Measurements from ENCODE around the gene SCFD2. TPM values are rescaled to one million over a fixed set of nuclear protein-coding genes. Genes with fewer than 3 reads are reported as not detected.

The SCFD2 gene
- total RNA-seq, 1 experiment from 2014 or later, result 20.6 TPM

DNA sequence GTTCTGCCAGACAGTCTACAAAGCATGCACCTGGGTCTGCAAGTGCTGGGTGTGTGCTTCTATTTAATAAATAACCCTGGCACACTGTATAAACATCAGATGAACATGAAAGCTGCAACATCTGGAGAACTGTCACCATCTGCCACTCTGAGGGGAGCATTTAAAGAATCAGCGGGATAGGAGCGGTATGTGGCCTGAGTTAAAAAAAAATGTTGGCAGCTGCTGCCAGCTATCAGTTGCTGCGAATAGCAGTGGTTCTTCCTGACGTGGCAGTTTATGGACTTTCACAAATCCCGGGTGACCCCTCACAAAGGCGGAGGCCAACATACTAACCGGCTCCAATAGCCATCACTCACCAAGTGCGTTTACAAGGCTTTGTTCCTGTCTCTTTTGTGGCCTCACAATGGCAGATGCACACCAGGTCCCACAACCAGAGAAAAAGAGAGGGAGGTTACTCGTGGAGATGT, 408.6 kb downstream of the SCFD2 start:
- DNase-seq (ENCODE audit: low read depth), result no peak

DNA sequence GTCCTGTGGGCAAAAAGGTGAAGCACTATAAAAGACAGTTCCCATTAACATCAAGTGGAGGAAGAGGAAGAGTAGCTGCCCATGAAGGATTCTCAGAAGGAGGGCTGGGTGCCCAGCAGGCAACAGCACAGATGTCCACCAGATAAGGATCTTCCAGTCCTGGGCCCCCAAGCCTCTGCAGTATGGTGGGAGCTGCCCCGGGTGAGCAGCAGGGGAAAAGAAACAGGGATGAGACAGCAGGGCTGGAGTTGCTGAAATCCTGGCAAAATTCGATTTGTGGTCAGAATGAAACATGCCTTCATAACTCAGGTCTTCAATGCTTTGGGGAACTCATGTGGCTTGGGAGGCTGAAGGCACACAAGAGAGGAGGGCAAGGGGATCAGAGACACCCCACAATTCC, 409.2 kb downstream of the SCFD2 start:
- no peak for DNase-seq (ENCODE audit: low read depth)

DNA sequence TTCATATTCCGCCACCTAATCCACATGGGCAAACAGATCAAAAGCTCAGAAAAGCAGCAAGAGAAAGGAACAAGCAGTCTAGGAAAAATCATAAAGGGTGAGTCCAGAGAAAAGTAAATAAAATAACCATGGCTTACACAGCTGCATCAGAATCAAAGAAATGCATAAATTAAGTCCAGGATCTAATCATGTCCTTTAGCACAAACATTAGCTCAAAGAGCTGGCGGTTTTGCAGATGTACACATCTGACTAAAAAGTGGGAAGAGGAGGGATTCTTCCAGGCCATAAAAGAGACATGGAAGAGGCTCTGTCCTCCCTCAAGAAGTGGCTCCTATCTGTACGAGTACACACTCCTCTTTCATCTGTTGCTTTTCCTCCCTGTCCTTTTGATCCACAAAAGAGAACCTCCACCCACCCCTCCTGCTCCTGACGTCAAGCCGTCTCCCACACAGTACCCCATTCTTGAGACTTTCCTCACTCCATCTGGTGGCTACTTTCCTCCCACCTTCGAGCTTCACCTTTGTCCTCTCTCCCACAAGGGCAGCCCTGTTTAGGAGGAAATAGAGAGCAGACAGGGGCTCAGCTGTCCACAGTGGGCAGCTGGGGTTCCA, 411.2 kb downstream of the SCFD2 start:
- no peak for DNase-seq (ENCODE audit: low read depth)

DNA sequence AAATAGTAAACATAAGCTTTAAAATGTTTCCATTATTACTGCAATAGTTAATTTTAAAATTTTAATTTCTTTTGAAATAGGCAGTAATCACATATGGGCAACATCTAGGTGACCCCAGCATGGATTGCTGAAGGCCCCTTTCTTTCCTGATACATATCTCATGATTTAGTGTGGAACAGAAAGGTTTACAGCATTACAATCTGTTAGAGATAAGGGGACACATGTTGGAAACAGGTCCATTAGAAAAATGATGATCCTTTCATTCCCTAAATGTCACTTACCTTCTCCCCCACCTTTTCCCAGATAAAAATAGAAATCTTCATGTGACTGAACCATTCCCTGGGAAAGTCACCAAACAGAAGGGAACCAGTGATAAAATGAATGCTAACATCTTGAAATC, 413.3 kb downstream of the SCFD2 start:
- DNase-seq (ENCODE audit: low read depth), result no peak

DNA sequence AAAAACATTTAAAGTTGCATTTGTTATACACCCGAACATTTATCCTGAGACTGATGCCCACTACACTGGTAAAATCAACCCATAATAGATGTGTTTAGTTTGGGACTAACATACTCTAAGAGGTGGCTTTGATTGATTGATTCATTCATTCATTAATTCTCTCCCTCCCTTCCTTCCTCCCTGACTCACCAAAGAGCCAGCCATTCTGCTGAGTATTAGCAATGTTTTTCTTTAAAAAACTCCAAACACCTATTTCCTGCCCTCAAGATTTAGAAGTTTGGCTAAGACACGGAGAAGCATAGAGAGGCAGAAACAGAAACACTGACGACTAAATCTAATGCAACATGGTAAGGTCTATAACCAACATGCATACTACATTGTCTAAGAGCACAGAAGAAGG, 414.8 kb downstream of the SCFD2 start:
- no peak for DNase-seq (ENCODE audit: low read depth)

DNA sequence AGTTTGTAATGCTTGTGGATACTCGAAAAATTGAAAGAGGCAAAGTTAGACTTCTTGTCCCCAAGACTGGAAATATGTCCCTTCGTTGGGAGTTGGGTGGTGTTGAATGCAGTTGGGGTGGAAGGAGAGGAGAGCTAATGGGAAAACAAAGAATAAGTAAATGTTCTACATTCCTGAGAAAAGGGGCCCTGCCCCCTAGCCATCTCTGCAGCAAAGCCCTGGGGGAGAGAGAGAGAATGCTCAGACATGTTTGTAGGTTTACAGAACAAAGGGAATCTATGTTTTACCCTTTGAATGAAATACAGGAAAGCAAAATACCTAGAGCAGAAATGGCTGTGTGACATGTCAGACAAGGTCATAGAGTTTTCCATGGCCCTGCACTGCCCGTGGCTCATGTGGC, 415.6 kb downstream of the SCFD2 start:
- no peak for DNase-seq (ENCODE audit: low read depth)

DNA sequence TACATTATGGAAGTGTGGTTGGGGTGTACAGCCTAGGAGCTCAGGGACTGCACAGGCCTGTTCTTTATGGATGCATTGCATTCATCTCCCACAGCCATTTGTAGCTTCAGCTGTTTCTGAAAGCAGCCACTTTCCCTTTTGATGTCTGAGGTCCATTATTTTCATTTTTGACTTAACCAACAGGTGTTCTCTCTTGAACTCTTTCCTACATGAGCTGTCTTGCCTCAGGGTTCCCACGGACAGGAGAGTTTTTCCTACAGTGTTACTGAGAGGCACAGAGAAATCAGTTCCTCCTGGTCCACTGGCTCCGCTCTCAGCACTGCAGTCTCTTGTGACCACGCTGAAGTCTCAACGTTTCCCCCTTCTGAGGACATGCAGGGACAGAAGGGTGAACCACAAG, 416.5 kb downstream of the SCFD2 start:
- DNase-seq (ENCODE audit: low read depth), result no peak

DNA sequence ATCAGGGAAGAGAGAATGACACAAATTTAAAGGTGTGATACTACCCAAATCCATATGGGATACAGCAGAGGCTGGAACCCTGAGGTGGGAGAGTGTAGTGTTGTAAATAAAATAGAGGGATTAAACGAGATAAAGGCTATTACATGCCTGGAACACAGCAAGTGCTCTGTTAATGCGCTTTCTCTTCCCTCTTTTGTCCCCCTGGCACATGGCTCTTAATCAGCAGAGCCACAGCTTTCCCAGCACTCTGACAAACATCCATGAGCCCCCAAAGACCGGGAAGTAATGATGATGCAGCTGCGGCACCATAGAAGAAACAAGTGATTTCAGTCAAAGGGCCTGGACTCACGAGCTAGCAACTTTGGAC, 417.8 kb downstream of the SCFD2 start:
- DNase-seq (ENCODE audit: low read depth), result no peak

DNA sequence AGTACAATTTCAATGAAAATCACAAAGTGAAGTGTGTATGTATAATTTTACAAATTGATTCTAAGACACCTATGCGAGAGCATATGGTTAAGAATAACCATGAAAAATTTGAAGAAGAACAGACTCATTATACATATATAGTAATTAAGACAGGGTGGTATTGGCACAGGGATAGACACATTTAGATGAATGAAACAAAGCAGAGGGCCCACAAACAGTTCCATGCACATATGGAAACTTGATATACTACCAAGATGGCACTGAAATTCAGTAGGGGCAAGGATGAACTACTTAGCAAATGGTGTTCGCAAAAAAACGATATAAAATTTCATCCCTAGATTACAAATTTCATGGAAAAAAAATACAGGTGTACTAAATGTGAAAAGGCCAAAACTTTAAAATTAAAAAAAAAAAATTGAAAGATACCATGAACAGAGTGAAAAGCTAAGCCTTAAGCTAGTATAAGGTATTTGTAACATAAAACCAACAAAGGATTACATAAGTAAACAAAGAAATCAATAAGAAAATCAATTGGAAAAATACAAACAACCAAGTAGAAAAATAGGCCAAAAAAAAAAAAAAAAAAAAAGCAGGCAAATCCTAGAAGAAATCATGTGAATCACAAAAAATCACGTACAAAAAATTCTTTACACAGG, 418.3 kb downstream of the SCFD2 start:
- no peak for DNase-seq (ENCODE audit: low read depth)

DNA sequence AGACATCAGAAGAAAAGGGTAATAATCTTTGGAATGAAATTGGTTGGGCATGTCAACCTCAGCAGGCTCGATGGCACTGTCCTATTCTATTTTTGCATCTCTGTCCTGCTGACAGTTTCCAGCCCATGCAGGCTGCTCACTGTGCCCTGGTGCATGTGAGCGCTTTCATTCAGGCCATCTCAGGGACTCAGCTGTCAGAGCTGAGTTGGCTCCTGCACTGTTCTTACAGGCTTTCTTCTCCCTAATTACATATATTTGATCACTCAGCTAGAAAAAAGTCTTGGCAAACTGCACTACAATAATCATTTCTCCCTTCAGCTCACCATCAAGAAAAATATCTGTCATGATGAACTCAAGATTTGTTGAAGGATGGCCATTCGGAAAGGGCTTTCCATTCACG, 419.0 kb downstream of the SCFD2 start:
- no peak for DNase-seq (ENCODE audit: low read depth)

DNA sequence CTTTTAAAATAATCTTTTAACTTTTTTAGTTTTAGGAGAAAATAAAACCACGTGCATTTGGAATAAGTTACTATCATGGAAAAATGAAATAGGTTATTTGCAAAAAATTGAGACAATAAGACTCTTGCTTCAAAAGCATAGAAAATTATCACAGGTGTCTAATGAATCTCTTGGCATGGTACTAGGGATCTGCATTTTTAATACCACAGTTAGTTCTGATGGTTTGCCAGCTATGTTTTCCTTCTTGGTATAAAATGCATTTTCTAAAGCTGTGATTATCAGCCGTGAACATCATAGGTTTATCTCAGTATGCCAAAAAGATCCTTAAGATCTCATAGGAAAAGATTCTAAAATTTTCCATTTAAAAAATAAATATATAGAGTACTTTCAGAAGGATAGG, 419.9 kb downstream of the SCFD2 start:
- DNase-seq (ENCODE audit: low read depth), result no peak

DNA sequence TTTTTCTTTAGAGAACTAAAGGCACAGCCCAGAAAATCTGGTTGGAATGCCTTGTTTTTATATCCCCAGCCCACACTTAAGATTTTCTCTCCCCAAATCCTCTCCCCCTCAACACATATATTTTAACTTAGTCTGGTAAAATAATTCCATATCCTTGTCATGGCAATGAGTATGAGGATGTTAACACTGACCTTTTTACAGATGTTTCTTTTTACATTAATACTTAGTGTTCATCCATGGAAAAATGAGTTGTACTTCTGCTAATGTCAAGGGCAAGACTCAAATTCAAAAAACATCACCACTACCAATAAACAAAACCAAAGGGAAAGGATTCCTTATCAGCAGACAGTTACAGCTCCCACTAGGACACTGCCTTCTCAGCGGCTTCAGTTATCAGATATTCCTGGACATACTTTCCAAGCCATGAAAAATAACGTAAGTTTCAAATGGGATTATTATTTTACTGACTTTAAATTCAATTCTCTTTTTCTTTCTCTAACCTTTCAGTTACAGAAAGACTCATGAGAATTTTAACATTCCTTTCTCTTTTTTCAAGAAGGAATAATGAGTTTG, 420.4 kb downstream of the SCFD2 start:
- no peak for DNase-seq (ENCODE audit: low read depth)

DNA sequence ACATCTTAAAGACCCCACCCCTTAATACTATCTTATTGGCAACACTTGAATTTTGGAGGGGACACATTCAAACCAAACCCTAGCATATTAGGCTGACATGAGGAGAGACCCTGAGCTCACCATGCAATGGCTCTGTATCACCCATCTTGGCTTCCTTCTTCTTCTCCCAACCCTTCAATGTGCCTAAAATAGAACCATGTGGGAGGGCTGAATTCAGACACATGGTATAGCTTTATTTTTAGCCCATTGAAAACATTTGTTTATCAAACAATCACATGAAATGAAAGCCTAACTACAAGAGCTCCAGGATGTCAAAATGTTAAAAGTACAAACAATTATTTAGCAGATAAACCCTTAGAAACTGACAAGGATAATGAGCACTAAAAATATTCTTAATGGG, 422.2 kb downstream of the SCFD2 start:
- DNase-seq (ENCODE audit: low read depth), result no peak

DNA sequence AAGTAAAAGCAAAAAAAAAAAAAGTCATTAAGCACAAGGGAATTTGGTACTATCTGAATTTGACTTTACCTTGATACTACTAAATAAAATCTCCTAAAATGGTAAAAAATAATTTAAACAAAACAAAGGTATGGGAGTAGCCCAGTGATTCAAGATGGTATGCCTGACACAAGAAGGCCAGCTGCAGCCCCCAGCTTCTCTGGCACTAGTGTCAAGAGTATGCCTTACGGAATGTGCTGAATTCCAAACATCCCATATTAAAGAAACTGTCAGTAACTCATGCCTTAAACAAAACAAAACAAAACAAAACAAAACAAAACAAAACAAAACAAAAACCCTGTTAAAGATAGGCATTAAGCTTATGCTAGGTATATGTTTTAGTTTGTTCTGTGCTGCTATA, 422.9 kb downstream of the SCFD2 start:
- no peak for DNase-seq (ENCODE audit: low read depth)

DNA sequence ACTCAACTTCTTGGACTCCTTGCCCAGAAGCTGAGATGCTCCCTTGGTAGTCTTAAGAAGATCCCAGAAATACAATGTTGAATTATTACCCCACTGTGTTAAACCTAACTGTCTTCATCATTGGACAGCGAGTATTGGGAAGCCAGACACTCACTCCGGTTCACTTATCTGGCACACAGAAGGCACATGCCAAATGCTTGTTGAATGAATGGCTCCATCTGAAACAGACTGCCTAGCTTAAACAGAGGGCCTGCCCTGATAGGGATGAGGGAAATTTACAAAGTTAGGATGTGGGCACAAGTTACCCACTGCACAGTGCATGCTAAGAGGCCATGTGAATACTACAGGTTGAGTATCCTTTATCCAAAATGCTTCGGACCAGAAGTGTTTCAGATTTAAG, 424.4 kb downstream of the SCFD2 start:
- DNase-seq (ENCODE audit: low read depth), result no peak

DNA sequence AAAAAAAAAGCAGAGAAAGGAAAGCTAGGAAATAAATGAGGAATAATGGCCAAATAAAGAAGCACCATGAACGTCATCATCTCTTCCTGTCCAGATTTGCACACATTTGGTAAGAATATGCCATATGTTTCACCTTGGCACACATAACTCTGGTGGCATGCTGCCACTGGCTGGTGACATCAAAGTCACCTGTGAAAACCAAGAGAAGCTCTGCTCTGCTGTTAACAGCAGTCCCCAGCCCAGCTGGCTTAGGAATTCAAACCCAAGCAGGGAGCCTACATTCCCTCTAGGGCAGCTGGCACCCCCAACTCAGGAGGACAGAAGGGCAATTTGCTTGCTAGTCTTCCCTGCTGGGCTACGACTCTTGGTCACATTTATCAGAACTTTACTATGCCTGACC, 426.1 kb downstream of the SCFD2 start:
- no peak for DNase-seq (ENCODE audit: low read depth)

DNA sequence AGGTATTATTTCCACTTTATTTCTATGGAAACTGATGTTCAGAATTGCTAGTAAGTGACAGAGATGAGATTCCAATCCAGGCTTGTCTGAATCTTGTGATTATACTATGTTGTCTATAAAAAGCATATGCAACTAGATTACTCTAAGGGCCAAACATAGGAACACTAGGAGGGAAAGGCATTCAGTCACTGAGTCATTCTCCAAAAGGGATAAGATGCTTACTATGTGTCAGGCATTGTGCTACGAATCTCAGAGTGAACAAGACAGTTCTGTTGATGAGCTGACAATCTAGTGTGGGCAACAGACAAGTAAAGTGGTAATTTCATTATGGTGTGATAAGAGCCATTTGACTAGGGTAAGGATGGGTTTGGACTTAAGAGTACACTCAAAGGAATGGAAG, 426.5 kb downstream of the SCFD2 start:
- no peak for DNase-seq (ENCODE audit: low read depth)

DNA sequence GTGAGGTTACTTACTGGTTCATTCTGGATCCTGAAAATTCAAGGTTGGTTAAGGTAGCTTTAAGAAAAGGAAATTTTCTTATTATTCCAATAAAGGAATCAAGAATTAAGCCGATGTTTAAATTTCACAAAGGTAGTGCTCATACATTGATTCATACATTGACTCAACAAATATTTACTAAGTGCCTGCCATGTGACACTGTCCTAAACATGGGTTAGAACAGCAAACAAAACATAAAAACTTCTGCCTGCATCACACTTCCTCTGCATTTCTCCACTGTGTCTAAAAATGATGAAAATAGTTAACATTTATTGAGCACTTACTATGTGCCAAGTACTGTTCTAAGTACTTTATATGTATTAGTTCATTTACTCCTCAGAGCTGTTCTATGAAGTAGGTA, 428.0 kb downstream of the SCFD2 start:
- DNase-seq (ENCODE audit: low read depth), result no peak

DNA sequence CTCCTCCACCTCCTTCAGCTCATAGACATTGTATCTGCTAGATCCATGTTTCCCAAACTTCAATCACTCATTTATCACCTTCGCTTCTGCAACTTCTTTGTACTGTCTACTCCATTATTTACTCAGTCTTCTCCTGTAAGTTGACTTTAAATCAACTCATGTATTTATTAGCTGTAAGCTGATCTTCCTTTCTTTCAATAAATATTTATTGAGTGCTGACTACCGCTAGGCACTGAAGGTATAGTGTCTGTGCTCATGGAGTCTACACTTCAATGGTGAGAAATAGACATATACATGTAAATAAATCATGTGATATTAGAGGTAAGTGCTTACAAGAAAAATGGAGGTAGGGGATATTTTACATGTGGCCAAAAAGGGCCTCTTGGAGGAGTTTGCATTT, 429.1 kb downstream of the SCFD2 start:
- no peak for DNase-seq (ENCODE audit: low read depth)

DNA sequence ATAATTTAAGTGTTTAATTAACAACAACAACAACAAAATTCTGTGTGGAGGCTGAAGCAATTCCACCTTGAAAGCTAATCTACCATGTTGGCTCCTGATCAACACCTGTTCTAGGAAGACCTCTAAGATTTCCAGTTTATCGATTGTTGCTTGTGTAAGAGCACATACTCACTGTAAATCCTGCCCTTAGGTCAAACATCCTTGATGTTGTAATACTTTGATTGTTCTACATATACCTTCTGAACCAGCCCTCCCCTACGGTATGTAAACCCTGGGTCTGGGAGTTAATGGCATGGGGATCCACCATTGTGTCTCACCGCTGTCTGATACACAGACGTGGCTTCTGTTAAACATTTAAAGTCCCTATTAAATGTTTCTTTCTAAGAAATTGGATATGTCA, 430.5 kb downstream of the SCFD2 start:
- DNase-seq (ENCODE audit: low read depth), result no peak

DNA sequence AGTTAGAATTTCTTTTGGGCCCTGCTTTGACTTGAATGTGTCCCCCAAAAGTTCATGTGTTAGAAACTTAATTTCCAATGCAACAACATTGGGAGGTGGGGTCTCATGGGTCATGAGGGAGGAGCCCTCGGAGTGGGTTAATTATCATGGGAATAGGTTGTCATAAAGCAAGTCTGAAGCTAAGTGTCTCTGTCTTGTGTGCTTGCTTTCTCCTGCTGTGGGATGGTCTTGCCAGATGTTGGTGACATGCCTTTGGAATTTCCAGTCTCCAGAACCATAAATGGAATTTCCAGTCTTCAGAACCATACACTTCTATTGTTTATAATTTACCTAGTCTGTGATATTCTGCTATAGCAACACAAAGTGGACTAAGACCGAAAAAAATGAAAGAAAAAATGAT, 432.1 kb downstream of the SCFD2 start:
- DNase-seq (ENCODE audit: low read depth), result no peak

DNA sequence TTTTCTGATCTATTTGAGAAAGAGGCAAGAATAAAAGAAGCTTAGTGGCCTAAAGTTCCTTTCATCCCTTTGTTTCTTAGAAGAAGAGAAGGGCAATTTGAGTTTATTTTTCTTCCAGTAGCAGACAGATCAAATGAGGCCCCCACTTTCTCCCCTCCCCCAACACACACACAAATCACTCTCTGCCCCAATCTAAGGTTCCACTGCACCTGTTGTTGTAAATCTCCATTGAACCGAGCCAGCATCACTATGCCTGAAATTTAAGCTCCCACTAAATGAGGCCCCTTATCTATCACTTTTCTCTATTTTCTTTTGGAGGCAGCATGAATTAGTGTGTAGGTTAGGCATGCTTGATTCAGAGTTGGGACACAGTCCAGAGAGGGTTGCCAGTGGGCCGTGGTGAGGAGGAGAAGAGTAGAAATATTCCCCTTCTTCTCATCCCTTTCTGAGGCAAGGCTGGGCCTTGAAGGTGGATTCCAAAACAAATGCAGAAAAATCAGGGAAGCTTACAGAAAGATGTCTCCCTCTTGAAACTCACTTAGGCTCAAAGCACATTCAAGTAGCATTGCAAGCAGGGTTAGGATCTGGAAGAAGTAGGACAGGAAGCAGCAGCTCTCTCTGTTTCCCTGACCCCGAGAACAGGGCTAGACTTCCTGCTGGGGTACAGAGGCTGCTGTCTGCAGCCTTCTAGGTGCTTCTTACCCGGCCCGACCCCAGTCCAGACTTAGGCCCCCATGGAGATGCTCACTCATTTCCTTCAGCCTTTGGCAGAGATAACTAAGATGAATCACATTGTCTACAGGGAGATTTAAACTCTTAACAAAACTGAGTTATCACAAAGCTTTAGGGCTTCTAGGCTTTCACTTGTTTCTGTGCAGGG, 433.0 kb downstream of the SCFD2 start:
- no peak for DNase-seq (ENCODE audit: low read depth)

DNA sequence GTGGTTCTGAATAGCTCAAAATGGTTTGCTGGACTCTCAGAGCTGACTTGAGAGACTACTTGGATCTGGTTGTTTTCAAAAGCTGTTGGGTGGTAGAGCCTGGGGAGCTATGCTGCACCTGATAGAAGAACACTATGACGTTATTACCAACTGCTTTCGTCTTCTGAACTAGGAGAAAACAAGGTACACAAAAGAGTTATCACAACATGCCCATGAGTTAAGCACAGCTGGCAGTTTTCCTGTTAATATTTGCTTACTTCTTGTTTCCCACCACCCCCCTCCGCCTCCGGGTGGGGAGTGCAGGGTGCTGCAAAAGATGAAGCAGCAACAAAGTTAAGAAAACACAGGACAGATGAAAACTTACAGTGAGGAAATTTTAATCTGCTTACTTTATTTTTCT, 434.6 kb downstream of the SCFD2 start:
- DNase-seq (ENCODE audit: low read depth), result no peak
